Measurements from ENCODE around the gene NLGN4X. TPM values are rescaled to one million over a fixed set of nuclear protein-coding genes. Genes with fewer than 3 reads are reported as not detected.

The NLGN4X gene
- polyA plus RNA-seq, 1 of the 3 experiments (the other 2 are of a cell fraction), result 0.05 TPM

- TF ChIP-seq ELF1 (IDR thresholded peaks at IDR 0.05) (no peak), FOSL2 (IDR thresholded peaks at IDR 0.05; ENCODE audit: borderline replicate concordance, low read depth) (no peak), MEF2A (IDR thresholded peaks at IDR 0.05; ENCODE audit: borderline replicate concordance, low read depth) (no peak), SMC3 (IDR thresholded peaks at IDR 0.05; ENCODE audit: low read depth, low read length) (no peak), FOXM1 (IDR thresholded peaks at IDR 0.05; ENCODE audit: low read depth) (no peak), TEAD4 (IDR thresholded peaks at IDR 0.05; ENCODE audit: borderline replicate concordance, insufficient read depth) (no peak), MXI1 (IDR thresholded peaks at IDR 0.05; ENCODE audit: low read depth, low read length) (no peak), RFX5 (IDR thresholded peaks at IDR 0.05; ENCODE audit: low read length) (no peak), NRF1 (IDR thresholded peaks at IDR 0.05; ENCODE audit: low read depth, low read length) (no peak), CHD2 (IDR thresholded peaks at IDR 0.05; ENCODE audit: low read length, partially characterized antibody) (no peak), RCOR1 (IDR thresholded peaks at IDR 0.05; ENCODE audit: low read length) (no peak)
- TF ChIP-seq, protein P1, sequence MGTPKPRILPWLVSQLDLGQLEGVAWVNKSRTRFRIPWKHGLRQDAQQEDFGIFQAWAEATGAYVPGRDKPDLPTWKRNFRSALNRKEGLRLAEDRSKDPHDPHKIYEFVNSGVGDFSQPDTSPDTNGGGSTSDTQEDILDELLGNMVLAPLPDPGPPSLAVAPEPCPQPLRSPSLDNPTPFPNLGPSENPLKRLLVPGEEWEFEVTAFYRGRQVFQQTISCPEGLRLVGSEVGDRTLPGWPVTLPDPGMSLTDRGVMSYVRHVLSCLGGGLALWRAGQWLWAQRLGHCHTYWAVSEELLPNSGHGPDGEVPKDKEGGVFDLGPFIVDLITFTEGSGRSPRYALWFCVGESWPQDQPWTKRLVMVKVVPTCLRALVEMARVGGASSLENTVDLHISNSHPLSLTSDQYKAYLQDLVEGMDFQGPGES (IDR thresholded peaks at IDR 0.05; ENCODE audit: low read depth, low read length), result no peak
- TF ChIP-seq, protein P2, sequence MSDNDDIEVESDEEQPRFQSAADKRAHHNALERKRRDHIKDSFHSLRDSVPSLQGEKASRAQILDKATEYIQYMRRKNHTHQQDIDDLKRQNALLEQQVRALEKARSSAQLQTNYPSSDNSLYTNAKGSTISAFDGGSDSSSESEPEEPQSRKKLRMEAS (IDR thresholded peaks at IDR 0.05; ENCODE audit: low read depth), result no peak
Measured at GRCh38 chrX:6041630-6042029, 187.0 kb downstream of the NLGN4X start (continued).

- Histone ChIP-seq H3K4me3 (ENCODE audit: low read depth in 2 of 2, low read length in 1 of 2) (no peak overlapping the region), H3K4me2 (no peak overlapping the region), H3K27ac (ENCODE audit: low read depth in 2 of 2, low read length in 1 of 2) (no peak overlapping the region), H3F3A (replicated peaks; ENCODE audit: insufficient read depth) (no peaks in the 10 kb centered on the region), H3K36me3 (replicated peaks in 1 of 2; ENCODE audit: control insufficient read depth in 1 of 2, insufficient read depth in 2 of 2, low read length in 1 of 2) (no peaks in the 10 kb centered on the region), H3K9ac (no peak overlapping the region), H3K27me3 (ENCODE audit: insufficient read depth) (no peaks in the 10 kb centered on the region), H3K9me2 (no peaks in the 10 kb centered on the region), H3K79me2 (ENCODE audit: insufficient read depth) (no peaks in the 10 kb centered on the region), H3K4me1 (ENCODE audit: control insufficient read depth in 1 of 2, insufficient read depth in 2 of 2, low read depth in 1 of 2, low read length in 1 of 2) (no peaks in the 10 kb centered on the region), H2AFZ (ENCODE audit: low read depth) (no peak overlapping the region), H4K20me1 (ENCODE audit: insufficient read depth) (no peaks in the 10 kb centered on the region), H3K9me3 (no peaks in the 10 kb centered on the region)
- ChIA-PET POLR2A (no interaction called here), CTCF (no interaction called here)
- no peak for TF ChIP-seq FOSL2 (IDR thresholded peaks at IDR 0.05; ENCODE audit: borderline replicate concordance, low read depth)
- no peak for TF ChIP-seq NFIC (IDR thresholded peaks at IDR 0.05; ENCODE audit: borderline replicate concordance)
- TF ChIP-seq RFX5 (IDR thresholded peaks at IDR 0.05; ENCODE audit: low read length), result no peak
- no peak for TF ChIP-seq RXRA (IDR thresholded peaks at IDR 0.05; ENCODE audit: borderline replicate concordance, low read depth)
- no peak for TF ChIP-seq MXI1 (IDR thresholded peaks at IDR 0.05; ENCODE audit: low read depth, low read length)
- TF ChIP-seq, protein P1 (IDR thresholded peaks at IDR 0.05; ENCODE audit: low read depth, low read length), result no peak
- TF ChIP-seq, protein P3, sequence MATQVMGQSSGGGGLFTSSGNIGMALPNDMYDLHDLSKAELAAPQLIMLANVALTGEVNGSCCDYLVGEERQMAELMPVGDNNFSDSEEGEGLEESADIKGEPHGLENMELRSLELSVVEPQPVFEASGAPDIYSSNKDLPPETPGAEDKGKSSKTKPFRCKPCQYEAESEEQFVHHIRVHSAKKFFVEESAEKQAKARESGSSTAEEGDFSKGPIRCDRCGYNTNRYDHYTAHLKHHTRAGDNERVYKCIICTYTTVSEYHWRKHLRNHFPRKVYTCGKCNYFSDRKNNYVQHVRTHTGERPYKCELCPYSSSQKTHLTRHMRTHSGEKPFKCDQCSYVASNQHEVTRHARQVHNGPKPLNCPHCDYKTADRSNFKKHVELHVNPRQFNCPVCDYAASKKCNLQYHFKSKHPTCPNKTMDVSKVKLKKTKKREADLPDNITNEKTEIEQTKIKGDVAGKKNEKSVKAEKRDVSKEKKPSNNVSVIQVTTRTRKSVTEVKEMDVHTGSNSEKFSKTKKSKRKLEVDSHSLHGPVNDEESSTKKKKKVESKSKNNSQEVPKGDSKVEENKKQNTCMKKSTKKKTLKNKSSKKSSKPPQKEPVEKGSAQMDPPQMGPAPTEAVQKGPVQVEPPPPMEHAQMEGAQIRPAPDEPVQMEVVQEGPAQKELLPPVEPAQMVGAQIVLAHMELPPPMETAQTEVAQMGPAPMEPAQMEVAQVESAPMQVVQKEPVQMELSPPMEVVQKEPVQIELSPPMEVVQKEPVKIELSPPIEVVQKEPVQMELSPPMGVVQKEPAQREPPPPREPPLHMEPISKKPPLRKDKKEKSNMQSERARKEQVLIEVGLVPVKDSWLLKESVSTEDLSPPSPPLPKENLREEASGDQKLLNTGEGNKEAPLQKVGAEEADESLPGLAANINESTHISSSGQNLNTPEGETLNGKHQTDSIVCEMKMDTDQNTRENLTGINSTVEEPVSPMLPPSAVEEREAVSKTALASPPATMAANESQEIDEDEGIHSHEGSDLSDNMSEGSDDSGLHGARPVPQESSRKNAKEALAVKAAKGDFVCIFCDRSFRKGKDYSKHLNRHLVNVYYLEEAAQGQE (IDR thresholded peaks at IDR 0.05; ENCODE audit: low read depth, low read length), result no peak
- no peak for TF ChIP-seq TEAD4 (IDR thresholded peaks at IDR 0.05; ENCODE audit: borderline replicate concordance, insufficient read depth)
- TF ChIP-seq TCF12 (IDR thresholded peaks at IDR 0.05), result no peak
- no peak for TF ChIP-seq JUND (IDR thresholded peaks at IDR 0.05)
- no peak for TF ChIP-seq GATA2 (CRISPR knock-in tag; IDR thresholded peaks at IDR 0.05)
- no peak for TF ChIP-seq CHD2 (IDR thresholded peaks at IDR 0.05; ENCODE audit: low read length, partially characterized antibody)
- TF ChIP-seq TAF1 (IDR thresholded peaks at IDR 0.05; ENCODE audit: borderline replicate concordance, low read depth, low read length), result no peak
- no peak for TF ChIP-seq FOXJ3 (CRISPR knock-in tag; IDR thresholded peaks at IDR 0.05)
- WGBS (ENCODE audit: low lambda C conversion rate), result 48% methylated on average over 11 of the region's 11 CpGs
- no peak for DNase-seq
Measured at GRCh38 chrX:6029014-6029413, 199.7 kb downstream of the NLGN4X start.

All from SK-N-SH (cell line).